GM21529 (cell line): ENCODE measurements around the gene BLM.
"Not testable (repeated sequence)": the region's sequence is repeated elsewhere in the genome, so short reads cannot be mapped to it uniquely, and the experiment has no call there.

ENCODE experiments used
- ATAC-seq: cut with Tn5 transposase; IDR thresholded peaks from one replicate; pipeline ENCODE4 v1.9.1; 2021; ENCODE audit not compliant: unreplicated experiment

The BLM gene

DNA sequence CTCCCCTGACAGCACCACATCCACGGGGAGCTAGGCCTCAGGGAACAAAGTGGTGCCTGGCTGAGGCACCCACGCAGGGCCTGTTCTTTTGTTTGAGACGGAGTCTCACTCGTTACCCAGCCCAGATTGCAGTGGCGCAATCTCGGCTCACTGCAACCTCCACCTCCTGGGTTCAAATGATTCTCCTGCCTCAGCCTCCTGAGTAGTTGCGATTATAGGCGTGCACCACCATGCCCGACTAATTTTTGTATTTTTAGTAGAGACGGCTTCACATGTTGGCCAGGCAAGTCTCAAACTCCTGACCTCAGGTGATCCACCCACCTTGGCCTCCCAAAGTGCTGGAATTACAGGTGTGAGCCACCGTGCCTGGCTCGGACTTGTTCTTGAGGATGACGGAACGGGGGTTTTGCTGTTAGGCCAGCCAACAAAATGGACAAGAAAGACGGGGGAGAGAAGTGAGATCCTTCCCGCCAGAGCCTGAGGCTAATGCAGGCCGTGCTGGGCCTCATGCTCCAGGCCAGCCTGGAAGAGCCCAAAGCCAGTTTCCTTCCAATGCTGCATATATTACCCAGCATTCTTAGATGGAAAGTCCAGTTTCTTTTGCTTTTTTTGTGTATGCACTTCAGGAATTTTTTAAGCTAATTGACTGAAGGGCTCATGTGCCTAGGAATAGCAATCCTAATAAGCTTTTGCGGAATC lies 123.2 kb downstream of the BLM start:
- ATAC-seq, result no peak

- no peak for ATAC-seq
Measured at GRCh38 chr15:90840954-90841353, 123.8 kb downstream of the BLM start.

DNA sequence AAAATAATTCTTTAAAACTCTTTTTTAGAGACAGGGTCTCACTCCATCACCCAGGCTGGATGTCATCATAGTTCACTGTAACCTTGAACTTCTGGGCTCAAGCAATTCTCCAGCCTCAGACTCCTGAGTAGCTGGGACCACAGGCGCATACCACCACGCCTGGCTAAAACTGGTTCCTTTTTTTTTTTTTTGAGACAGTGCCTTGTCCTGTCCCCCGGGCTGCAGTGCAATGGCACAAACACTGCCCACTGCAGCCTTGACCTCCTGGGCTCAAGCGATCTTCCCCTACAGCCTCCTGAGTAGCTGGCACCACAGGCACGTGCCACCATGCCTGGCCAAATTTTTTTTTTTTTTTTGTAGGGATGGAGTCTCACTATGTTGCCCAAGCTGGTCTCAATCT lies 127.5 kb downstream of the BLM start:
- peak; percentile 4 for ATAC-seq

GRCh38 chr15:90845201-90845949 lies 128.2 kb downstream of the BLM start:
- ATAC-seq, result peak; percentile 95

- not testable (repeated sequence) for ATAC-seq
Measured at GRCh38 chr15:90849424-90849823, 132.3 kb downstream of the BLM start.

DNA sequence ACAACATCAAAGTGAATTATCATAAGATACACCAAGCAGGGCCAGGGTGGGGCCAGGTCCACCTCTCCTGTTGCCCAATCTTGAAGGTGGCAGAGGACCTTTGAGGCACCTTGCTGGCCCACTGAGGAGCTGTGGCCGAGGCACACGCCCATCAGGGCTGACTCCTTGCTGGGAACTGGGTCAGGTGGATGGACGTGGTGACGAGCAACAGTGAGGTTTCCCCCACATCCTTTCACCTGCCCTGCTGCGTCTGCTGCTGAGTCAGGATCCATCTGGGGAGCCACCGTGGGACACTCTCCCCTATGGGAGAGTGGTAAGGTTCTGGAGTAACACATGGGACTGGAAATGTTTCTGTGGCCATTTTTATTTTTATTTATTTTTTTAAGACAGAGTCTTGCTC lies 134.0 kb downstream of the BLM start:
- no peak for ATAC-seq

DNA sequence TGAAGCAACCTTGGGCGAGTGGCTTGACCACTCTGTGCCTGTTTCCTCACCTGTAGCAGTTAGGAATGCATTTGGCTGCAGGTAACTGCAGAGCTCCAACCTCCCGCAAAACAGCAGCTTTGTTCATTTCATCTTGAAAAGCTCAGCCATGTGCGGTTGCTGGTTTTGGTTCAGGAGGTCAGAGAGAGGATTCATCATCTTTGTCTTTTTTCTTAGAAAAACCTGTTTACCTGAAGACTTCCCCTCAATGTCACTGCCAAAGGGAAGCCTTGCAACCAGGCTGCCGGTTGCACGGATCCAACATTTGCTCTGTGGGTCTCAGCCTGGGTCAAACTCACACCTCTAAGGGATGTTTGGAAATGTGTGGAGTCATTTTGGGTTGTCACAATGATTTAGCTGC lies 134.8 kb downstream of the BLM start:
- no peak for ATAC-seq

DNA sequence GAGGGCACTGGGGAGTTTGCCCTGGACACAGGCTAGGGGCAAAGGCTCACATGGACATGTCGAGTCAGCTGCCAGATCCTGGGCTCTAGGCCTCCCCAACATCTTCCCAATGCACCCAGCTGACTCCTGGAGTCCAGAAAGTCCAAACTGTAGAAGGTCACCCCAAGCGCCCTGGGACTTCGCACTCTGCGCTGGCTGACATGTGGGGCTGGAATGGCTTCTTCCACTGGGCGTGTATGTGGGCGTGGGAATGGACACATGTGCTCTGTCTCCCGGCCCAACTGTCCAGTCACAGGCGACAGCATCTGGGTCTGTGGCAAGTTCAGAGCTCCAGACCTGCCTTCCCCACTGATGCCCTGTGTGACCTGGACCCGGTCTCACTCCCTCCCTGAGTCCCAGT lies 138.0 kb downstream of the BLM start:
- ATAC-seq, result no peak

- ATAC-seq, result no peak
Measured at GRCh38 chr15:90857337-90857736, 140.2 kb downstream of the BLM start.

GRCh38 chr15:90857883-90858443 lies 140.8 kb downstream of the BLM start:
- ATAC-seq, result no peak

DNA sequence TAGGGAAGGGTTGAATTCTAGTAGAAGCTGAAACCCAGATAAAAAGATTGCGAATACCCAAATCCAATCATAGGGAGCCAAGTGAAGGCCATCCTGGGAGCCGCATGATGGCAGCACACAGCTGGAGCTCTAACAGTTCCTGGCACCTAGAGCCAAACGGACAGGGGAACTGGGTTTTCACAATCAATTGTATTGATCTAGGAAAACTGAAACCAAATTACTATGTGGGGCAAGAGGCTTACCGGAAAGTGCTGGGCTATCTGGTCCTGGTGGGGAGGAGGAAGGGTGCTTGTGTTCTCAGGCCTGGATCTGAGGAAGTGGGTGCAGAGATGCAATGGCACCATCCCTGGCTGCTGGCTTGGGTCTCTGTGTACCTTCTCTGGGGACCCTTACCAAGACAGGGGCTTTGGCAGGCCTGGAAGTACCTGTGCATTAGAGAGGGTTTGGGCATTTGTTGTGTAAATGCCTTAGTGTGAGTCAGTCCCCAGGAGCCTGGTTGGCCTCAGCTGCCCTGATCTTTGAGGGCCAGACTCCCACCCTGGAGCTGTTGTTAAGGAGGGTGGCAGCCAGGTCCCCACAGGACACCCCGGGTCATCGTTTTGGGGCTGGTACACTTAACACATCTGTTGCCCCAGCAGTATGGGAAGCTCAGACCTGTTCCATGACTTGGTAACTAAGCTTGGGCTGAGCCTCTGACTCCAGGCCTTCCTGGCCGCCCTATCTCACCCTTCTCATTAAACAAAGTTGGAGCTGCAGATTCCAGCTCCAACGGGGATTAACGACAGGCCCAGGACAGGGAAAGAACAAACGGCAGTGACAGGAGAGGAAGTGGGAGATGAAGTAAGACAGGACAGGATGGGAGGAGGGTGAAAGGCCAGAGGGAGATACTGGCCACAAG lies 142.3 kb downstream of the BLM start:
- no peak for ATAC-seq

GRCh38 chr15:90860450-90860849 lies 143.3 kb downstream of the BLM start:
- no peak for ATAC-seq

GRCh38 chr15:90860942-90861675 lies 144.0 kb downstream of the BLM start:
- no peak for ATAC-seq

DNA sequence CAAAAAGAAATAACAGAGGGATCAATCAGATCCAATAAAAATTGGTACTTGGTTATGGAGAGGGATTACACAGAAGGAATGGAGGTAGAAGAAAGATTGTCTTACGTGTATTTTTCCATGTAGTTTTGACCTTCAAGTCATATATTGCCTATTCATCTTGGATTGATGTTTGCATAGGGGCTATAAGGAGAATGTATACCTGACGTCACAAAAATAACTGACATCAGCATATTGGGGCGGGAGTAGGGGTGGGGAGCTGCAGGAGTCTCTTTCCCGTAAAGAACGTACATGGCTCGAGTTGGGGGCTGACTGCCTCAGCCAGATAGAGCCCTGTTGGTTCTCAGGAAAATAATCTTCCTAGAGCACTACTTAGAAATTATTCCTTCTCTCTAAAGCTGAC lies 145.3 kb downstream of the BLM start:
- no peak for ATAC-seq

DNA sequence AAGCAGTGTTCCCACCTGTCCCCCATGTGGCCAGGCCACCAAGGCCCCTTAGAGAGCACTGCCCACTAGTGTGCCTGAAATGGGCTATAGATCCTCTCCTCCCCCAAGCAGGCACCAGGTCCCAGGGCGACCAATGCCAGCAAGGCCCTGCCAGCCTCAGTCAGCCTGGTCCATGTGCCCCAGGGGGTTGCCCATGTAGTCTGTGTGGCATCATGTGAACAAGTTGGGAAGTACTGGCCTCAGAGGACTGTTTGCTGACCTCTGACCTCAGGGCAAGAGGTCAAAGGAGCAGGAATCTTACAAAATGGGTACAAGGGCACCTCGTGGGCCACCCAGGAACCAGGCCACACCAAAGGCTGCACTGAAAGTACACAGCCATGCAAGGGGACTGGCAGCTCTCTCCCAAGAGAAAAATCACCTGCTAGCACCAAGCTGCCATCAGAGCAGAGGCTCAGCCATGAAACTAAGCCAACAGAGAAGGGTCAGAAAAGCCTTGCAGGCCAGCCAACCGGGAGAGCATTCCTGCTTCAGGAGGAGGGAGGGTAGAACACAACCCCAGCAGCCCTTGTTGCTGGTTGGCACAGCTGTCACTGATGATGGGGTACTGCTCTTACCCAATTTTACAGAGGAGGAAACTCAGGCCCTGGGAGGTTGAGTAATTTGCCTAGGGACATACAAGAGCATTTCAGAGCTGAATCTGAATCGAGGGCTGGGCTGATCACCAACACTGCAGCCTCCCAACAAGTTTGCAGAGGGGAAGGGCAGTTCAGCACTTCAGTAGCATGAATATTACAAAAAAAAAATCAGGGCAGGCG lies 146.0 kb downstream of the BLM start:
- ATAC-seq, result no peak

DNA sequence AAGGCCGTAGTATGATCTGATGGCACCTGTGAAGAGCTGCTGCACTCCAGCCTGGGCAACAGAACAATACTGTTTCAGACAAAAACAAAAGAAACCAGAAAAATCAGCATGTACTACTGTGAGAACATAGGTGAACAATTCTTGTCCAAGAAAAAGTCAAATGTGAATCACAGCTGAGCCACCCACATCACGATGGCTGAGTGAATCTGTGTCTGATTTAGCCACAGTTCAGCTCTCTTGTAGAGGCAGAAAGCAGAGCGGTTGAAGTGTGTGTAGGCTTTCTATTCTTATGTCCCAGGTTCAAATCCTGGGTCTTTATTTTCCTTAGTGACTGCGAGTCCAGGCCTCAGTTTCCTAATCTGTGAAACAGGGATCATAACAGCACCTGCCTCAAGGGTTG lies 146.8 kb downstream of the BLM start:
- ATAC-seq, result no peak

DNA sequence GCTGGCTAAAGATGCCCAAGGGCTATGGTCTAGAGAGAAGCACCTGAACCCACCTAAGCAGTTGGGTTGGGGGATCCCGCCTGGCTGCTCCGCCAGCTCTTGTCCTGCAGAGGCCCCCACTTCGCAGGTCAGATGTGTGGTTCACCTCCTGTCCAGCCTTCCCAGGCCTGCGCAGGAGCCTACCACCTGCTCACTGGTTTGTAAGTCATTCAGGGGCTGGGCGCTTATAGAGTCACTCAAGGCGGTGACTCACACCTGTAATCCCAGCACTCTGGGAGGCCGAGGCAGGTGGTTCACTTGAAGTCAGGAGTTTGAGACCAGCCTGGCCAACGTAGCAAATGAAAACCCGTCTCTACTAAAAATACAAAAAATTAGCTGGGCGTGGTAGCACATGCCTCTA lies 147.4 kb downstream of the BLM start:
- no peak for ATAC-seq

- no peak for ATAC-seq
Measured at GRCh38 chr15:90865702-90866101, 148.6 kb downstream of the BLM start.
